Measurements from ENCODE around the gene SORBS2.

DNA sequence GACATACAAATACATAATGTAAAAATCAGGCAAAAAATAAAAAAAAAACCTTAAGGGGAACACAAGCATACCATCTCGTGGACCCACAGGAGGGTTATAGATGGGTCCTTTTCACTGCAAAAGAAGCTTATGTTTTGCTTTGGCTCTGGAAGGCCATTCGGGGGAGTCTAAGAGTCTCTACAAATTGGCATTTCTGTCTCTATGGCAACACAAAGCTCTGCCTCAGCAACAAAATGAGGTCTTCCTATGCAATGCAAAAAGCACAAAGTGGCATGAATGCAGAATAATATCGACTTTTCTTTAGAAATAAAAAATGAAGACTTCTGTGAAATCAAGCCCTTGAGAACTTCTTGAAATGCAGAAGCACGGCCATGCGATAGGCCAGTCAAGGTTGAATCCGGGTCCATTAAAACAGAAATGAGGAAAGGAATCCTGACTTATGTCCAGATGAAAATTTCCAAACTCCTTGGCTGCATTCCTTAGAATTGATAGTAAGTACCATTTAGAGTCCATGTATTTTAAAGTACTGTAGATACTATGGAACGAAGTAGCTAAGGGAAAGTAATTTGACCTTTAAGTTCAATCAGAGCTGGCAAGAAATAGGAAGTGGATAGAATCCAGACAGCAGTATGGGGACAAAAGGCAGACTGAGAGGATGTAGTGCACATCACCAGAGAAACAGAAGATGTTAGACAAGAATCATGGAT lies 213.0 kb downstream of the SORBS2 start:
- TF ChIP-seq, protein P1, sequence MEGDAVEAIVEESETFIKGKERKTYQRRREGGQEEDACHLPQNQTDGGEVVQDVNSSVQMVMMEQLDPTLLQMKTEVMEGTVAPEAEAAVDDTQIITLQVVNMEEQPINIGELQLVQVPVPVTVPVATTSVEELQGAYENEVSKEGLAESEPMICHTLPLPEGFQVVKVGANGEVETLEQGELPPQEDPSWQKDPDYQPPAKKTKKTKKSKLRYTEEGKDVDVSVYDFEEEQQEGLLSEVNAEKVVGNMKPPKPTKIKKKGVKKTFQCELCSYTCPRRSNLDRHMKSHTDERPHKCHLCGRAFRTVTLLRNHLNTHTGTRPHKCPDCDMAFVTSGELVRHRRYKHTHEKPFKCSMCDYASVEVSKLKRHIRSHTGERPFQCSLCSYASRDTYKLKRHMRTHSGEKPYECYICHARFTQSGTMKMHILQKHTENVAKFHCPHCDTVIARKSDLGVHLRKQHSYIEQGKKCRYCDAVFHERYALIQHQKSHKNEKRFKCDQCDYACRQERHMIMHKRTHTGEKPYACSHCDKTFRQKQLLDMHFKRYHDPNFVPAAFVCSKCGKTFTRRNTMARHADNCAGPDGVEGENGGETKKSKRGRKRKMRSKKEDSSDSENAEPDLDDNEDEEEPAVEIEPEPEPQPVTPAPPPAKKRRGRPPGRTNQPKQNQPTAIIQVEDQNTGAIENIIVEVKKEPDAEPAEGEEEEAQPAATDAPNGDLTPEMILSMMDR (IDR thresholded peaks at IDR 0.05): no peak
- TF ChIP-seq POLR2A (IDR thresholded peaks at IDR 0.05; ENCODE audit: low read depth): no peak
